Activated CD4-positive, CD25-positive, alpha-beta regulatory T cell treated with anti-CD3 and anti-CD28 coated beads, Interleukin-2, amount 50 U/mL, for 24 hours (primary cell): Measurements from ENCODE around the gene CSF2RB.

ENCODE experiments used
- ATAC-seq, 2 donors: fragments of 150-1000 bp; cut with Tn5 transposase; one replicate each; pipeline ENCODE4 v1.10.0; 2021; ENCODE audit warnings: mild to moderate bottlenecking in 1 of 2, moderate library complexity in 1 of 2

The CSF2RB gene

DNA sequence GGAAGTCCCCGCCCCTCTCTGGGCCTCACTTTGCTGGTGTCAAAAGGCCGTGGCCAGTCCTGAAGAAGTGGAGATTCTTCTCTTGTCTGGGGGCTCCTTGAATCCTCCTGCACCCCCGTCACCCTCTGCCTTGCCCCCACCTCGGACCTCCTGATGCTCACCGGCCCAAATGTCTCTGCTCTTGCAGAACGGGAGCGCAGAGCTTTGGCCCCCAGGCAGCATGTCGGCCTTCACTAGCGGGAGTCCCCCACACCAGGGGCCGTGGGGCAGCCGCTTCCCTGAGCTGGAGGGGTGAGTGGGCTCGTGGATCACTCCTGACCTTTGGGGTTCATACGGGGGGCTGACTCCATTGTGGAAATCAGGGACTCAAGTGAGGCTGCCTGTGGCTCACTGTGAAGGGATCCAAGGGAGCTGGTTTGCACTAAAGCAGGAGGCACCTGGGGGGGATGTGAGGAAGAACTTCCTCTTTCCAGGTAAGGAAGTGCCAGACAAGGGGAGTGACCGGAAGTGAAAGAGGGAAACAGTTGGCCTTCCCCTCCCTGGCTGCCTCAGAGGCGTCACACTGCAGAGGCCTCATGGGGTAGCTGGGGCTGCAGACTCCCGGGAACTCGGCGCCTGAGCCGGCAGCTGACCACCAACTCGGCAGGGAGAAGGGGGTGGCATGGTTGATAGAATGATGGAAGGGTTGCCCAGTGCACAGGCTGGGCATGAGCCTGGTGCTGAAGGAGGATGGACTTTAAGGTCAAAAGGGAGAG is 23.1 kb downstream of the CSF2RB start:
- ATAC-seq = no peak

DNA sequence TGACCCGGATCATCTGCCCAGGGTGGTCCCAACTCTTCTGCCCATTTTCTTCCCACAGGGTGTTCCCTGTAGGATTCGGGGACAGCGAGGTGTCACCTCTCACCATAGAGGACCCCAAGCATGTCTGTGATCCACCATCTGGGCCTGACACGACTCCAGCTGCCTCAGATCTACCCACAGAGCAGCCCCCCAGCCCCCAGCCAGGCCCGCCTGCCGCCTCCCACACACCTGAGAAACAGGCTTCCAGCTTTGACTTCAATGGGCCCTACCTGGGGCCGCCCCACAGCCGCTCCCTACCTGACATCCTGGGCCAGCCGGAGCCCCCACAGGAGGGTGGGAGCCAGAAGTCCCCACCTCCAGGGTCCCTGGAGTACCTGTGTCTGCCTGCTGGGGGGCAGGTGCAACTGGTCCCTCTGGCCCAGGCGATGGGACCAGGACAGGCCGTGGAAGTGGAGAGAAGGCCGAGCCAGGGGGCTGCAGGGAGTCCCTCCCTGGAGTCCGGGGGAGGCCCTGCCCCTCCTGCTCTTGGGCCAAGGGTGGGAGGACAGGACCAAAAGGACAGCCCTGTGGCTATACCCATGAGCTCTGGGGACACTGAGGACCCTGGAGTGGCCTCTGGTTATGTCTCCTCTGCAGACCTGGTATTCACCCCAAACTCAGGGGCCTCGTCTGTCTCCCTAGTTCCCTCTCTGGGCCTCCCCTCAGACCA is 24.0 kb downstream of the CSF2RB start:
- ATAC-seq = no peak

- no peak for ATAC-seq
Measured at GRCh38 chr22:36938028-36938425, 24.6 kb downstream of the CSF2RB start.

DNA sequence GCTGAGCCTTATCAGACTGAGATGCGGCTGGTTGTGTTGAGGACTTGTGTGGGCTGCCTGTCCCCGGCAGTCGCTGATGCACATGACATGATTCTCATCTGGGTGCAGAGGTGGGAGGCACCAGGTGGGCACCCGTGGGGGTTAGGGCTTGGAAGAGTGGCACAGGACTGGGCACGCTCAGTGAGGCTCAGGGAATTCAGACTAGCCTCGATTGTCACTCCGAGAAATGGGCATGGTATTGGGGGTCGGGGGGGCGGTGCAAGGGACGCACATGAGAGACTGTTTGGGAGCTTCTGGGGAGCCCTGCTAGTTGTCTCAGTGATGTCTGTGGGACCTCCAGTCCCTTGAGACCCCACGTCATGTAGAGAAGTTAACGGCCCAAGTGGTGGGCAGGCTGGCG is 25.5 kb downstream of the CSF2RB start:
- ATAC-seq = no peak

GRCh38 chr22:36940676-36941075 is 27.2 kb downstream of the CSF2RB start:
- peak; percentile 55 to 56 for ATAC-seq

GRCh38 chr22:36942556-36942955 is 29.1 kb downstream of the CSF2RB start:
- ATAC-seq = no peak

DNA sequence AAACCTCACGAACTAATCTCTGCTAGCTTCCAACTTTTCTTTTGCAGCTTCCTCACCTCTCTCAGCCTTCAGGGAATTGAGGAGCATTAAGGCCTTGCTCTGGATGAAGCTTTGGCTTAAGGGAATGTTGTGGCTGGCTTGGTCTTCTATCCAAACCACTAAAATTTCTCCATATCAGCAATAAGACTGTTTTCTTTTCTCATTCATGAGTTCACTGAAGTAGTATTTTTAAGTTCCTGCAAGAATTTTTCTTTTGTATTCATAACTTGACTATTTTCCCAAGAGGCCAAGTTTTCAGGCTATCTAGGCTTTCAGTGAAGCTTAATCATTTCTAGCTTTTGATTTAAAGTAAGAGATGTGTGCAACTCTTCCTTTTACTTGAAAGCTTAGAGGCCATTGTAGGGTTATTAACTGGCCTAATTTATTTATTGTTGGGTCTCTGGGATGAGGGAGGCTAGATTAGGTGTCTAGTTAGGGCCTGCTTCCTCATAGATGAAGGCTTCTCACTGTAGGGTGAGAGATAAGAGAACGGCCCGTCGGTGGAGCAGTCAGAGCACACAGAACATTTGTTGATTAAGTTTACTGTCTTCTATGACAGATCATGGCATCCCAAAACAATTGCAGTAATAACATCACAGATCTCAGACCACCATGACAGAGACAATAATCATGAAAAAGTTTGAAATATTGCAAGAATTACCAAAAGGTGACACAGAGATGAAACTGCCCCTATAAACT is 33.2 kb downstream of the CSF2RB start:
- ATAC-seq = no peak

DNA sequence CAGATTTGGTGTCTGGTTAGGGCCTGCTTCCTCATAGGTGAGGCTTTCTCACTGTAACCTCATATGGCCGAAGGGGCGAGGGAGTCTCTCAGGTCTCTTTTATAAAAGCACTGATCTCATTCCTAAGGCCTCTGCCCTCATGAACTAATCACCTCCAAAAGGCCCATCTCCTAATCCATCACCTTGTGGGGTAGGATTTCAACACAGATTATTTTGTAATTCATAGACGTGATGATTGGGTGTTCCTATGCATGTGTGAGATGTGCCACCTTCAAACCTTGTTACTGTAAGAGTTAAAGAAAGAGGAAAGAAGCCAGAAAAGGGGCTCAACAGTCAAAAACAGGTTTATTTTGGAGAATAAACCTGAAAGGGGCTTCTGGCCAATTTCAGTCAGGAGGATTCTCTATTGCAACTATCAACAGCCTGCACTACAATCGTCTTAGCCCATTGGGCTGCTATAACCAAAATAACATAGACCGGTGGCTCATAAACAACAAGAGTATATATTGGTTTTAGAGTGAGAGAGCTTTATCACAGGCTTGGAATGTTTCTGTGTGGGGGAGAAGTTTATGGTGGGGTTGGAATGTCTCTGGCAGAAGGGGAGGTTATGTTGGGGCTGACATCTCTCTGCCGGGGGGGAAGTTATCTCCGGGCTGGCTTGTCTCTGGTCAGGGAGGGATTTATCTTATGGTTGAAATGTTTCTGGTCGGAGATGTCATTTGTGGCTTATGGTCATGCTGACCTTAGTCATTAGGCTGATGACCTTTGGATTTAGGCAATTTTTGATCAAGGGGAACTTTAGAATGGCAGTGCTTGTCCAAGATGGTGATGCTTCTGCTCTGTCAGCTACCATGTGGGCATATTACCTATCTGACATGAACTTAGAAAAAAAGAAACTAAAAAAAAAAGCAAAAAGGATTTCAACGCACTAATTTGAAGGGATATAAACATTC is 35.1 kb downstream of the CSF2RB start:
- no peak for ATAC-seq

- ATAC-seq = no peak
Measured at GRCh38 chr22:36950797-36951590, 37.6 kb downstream of the CSF2RB start.

DNA sequence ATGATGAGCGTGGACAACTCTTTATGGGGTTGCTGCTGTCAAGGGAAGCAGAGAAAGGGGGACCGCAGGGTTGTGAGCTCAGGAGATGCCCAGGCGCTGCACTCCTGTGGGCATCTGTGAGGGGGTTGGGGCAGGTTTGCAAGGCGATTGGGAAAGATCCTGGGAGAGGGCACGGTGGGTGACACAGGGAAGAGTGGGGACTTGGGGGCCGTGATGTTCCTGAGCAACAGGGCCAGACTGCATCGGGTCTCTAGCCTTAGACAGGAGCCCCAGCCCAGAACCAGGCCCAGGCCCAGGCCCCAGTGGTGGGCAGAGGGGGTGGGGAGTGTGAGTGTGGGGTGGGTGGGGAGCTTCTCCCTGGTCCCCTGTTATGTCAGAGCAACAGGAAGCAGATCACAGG is 38.3 kb downstream of the CSF2RB start:
- ATAC-seq = no peak

DNA sequence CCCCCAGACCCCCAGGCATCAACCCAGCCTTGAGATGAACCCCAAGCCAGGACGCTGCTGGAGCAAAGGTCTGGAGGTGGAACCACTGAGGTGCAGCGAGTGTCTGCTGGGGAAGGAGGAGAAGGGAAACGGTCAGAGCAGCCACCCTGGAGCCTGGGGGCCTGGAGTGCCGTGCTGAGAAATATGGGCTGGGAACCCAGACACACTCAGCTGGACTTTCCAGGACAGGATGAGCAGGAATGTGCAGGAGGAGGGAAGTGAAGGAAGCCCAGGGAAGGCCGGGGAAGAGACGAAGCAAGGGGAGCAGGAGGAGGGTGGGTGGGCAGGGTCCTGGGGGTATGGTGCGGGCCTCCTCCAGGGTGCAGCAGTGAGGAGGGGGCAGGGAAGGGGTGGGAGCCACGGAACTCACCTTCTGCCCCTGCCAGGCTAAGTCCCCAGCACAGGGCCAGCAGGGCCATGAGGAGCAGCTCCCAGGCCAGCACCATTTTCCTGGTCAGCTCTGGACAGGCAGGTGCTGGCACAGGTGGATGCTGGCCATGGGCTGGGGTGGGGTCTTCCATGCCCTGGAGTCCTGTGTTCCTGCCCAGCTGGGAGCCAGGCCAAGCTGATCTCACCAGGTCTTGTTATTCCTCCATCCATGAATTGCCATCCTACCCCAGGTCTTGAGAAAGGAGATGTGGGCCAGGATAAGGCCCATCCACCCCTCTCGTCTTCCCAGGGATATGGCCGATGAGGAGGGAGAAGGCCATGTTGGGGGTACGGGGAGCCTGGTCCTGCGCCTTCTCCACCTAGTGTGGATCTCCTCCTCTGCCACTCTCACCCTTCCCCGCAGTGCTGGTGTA is 40.0 kb downstream of the CSF2RB start:
- ATAC-seq = no peak

GRCh38 chr22:36954251-36955014 is 41.0 kb downstream of the CSF2RB start:
- no peak for ATAC-seq

- no peak for ATAC-seq
Measured at GRCh38 chr22:36955691-36956090, 42.3 kb downstream of the CSF2RB start.

DNA sequence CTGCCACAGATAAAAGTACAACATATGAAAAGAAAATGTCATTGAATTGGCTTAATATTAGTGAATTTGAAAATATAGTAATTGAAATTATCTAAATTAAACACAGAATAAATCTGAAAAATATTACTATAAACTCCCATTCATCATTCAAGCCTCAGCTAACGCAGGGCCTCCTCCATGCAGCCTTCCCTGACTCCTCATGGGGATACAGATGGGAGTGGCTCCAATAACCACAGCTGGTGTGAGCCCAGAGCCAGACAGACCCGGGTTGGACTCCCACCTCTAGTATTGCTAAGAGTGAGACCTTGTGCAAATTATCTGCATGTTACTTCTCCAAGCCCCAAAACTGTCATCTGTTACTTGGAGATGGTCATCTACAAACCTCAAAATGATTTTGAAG is 44.9 kb downstream of the CSF2RB start:
- ATAC-seq = no peak

DNA sequence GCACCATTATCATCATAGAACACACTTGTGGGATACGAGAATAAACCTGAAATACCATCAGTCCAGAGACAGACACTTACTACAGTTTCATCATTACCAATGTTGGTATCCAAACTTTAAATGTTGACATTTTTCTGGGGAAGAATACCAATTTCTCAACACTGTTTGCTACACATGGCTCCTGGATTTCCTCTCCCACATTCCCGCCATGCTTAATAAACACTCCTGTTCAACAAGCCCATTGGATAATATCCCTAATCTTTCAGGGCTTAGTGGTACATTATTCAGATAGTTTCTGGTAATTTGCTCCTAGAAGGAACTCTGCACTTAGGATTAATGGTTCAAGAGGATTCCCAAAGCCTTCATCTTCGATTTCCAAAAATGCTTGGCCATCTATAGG is 48.2 kb downstream of the CSF2RB start:
- no peak for ATAC-seq

GRCh38 chr22:36963302-36963701 is 49.9 kb downstream of the CSF2RB start:
- ATAC-seq = no peak

DNA sequence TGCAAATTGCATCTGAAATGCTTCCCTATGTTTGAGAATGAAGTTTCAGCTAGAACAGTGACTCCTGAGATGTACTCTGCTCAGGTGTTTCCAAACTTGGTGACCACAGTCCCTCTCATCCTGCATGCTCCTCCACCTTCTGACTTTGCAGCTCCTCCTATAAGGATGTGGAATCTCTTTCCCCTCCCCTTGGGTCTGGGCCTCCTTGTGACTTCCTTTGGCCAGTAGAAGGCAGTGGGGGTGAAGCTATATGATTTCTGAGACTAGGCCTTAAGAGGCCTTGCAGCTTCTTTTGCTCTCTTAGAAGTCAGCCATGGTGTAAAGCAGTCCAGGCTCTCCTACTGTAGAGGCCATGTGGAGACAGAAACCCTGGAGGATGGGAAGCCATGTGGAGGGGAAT is 50.7 kb downstream of the CSF2RB start:
- ATAC-seq = no peak

GRCh38 chr22:36965696-36966095 is 52.3 kb downstream of the CSF2RB start:
- no peak for ATAC-seq

GRCh38 chr22:36966851-36967540 is 53.6 kb downstream of the CSF2RB start:
- no peak for ATAC-seq
